ENCODE results near the gene IFI27. TPM values are rescaled to one million over a fixed set of nuclear protein-coding genes. Genes with fewer than 3 reads are reported as not detected.

IFI27 gene
- total RNA-seq, 4 donors from 2014 or later: 285 to 1,264 (median 308) TPM

DNA sequence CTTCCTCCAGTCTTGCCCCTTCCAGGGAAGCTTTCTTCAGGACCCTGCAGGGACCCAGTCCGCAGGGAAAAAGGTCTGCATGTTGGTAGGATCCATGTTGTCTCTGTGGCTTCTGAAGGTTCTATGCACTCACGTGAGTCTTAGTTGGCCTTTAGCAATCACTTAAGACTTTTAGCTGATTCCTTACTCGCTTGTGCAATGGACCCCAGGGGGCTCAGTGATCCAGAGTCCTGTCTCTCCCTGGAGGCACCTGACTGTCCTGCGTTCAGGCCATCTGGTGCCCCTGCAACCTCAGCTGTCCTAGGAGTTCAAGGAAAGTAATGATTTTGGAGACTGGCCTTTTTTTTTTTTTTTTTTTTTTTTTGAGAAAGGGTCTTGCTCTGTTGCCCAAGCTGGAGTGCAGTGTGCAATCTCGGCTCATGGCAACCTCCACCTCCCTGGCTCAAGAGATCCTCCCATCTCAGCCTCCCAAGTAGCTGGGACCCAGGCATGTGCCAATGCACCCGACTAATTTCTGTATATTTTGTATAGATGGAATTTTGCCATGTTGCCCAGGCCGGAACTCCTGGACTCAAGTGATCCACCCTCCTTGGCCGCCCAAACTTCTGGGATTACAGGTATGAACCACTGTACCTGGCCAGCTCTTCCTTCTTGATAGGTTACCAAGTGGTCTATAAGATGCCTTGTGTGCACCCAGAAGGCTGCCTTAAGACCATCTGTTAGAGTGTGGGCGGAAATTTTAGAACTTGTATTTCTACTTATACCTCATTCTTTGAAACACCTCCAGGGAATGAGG lies 14.2 kb downstream of the IFI27 start:
- ATAC-seq (ENCODE audit: low FRiP score) (no peak), DNase-seq (ENCODE audit: low spot score) (no peak)
- TF ChIP-seq, protein P1, sequence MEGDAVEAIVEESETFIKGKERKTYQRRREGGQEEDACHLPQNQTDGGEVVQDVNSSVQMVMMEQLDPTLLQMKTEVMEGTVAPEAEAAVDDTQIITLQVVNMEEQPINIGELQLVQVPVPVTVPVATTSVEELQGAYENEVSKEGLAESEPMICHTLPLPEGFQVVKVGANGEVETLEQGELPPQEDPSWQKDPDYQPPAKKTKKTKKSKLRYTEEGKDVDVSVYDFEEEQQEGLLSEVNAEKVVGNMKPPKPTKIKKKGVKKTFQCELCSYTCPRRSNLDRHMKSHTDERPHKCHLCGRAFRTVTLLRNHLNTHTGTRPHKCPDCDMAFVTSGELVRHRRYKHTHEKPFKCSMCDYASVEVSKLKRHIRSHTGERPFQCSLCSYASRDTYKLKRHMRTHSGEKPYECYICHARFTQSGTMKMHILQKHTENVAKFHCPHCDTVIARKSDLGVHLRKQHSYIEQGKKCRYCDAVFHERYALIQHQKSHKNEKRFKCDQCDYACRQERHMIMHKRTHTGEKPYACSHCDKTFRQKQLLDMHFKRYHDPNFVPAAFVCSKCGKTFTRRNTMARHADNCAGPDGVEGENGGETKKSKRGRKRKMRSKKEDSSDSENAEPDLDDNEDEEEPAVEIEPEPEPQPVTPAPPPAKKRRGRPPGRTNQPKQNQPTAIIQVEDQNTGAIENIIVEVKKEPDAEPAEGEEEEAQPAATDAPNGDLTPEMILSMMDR (IDR thresholded peaks at IDR 0.05): no peak

DNA sequence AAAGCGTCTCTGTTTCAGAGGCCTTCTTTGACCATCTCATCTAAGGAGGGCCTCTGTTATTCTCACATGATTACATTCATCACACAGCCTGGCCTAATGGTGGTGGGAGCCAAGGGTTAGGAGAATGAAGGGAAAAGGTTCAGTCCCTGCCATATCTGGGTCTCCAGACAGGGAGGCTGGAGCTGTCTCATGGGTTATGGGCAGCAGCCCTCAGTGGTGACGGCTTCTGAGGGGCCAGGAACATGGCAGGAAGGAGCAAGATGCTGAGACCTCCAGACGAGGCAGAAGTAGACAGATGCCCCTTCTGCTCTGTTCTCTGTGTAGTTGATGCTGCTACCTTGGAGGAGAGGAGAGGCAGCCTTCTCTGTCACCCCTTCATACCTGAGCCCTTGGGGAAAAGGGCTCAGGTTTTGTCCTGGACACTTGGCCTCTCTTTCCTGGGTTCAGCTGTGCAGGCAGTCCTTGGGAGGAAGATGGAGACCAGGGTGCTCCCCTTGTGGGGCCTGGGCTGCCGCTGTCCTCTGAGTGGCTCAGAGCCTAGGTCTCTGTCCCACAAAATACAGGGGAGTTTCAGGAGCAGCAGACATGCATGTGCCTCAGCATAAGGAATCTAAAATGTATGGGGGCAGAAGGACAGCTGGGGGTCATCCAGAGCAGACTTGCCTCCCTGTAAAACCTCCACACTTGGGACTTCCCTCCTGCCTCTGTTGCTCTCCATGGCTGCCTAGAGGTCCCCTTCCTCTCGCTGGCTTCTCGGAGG lies 15.3 kb downstream of the IFI27 start:
- ATAC-seq (ENCODE audit: low FRiP score): no peak
- peak; percentile 16 for DNase-seq (ENCODE audit: low spot score)
- TF ChIP-seq, protein P1 (IDR thresholded peaks at IDR 0.05): no peak

DNA sequence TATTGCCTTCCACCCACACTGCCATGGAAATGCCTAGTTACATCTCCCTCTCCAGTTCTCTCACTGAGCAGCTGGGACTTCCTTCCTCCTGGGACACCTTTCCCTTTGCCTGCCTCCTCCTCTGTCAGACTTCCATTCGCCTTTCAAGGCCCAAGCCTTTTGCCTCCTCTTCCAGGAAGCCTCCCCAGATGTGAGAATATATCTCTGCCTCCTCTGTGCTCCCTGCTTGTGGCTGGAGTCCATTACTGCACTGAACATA lies 15.8 kb downstream of the IFI27 start:
- TF ChIP-seq, protein P1 (IDR thresholded peaks at IDR 0.05): no peak
- ATAC-seq (ENCODE audit: low FRiP score): no peak
- DNase-seq (ENCODE audit: low spot score): no peak

GRCh38 chr14:94126800-94127199 lies 16.3 kb downstream of the IFI27 start:
- no peak for ATAC-seq (ENCODE audit: low FRiP score)
- no peak for DNase-seq (ENCODE audit: low spot score)
- TF ChIP-seq, protein P1 (IDR thresholded peaks at IDR 0.05): no peak

- DNase-seq (ENCODE audit: low spot score): no peak
- TF ChIP-seq, protein P1 (IDR thresholded peaks at IDR 0.05): no peak
- ATAC-seq (ENCODE audit: low FRiP score): no peak
Observed at GRCh38 chr14:94127330-94127729, 16.8 kb downstream of the IFI27 start.

DNA sequence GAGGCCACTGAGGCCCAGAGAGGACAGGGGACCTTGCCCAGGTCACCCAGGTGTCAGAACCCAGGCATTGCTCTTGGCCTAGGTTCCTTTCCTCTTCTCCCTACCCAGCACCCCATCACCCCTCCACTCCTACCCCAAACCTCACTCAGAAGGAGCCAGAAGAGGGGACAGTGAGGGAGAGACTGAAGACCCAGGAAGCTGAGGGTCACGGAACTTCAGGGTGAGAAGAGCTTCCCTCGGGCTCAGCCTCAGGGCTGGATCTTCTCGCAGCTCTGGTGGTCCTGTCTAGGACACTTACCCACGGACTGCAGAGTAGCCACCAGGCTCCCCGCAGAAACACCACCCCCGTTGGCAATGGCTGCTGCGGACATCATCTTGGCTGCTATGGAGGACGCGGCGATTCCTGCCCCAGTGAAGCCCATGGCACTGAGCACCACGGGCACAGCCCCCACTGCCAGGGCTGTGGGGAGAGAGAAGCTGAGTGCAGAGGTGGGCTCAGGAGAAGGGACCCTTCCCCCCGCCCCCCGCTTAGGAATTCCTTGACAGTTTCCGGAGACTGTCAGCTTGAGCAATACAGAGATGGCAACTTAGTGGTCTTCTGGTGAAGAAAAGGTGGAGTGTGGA lies 17.8 kb downstream of the IFI27 start:
- TF ChIP-seq, protein P1 (IDR thresholded peaks at IDR 0.05): no peak
- no peak for DNase-seq (ENCODE audit: low spot score)
- no peak for ATAC-seq (ENCODE audit: low FRiP score)
